ENCODE measurements around the gene MS4A13.
"Not testable (repeated sequence)": the region's sequence is repeated elsewhere in the genome, so short reads cannot be mapped to it uniquely, and the experiment has no call there.

MS4A13 gene

GRCh38 chr11:60515144-60515855, at the start of gene MS4A13:
MS4A13 (plus strand) TSS chr11:60515392; CDS start chr11:60518084, 2,692 bp downstream.
- no peak for DNase-seq

- no peak for DNase-seq
These were observed 46.4 kb upstream of the MS4A13 start for GRCh38 chr11:60468829-60469228.

GRCh38 chr11:60469723-60470122, 45.5 kb upstream of the MS4A13 start:
- no peak for DNase-seq

- no peak for DNase-seq
These were observed 38.2 kb upstream of the MS4A13 start for GRCh38 chr11:60477035-60477445.

GRCh38 chr11:60482361-60482760, 32.8 kb upstream of the MS4A13 start:
- no peak for DNase-seq

- DNase-seq = no peak
These were observed 29.2 kb upstream of the MS4A13 start for GRCh38 chr11:60485987-60486386.

- DNase-seq = no peak
These were observed 22.6 kb upstream of the MS4A13 start, which contains the start of gene MS4A12 for GRCh38 chr11:60492488-60493009. MS4A12 (plus strand) TSS chr11:60492778; CDS start chr11:60497319, 4,541 bp downstream.

- DNase-seq = no peak
These were observed 21.7 kb upstream of the MS4A13 start for GRCh38 chr11:60493454-60493853.

GRCh38 chr11:60498399-60498798, 16.8 kb upstream of the MS4A13 start:
- DNase-seq = no peak

GRCh38 chr11:60498853-60499252, 16.3 kb upstream of the MS4A13 start:
- DNase-seq = no peak

GRCh38 chr11:60500276-60500910, 14.8 kb upstream of the MS4A13 start:
- peak; percentile 38 for DNase-seq

- DNase-seq = no peak
These were observed 12.9 kb upstream of the MS4A13 start for GRCh38 chr11:60502221-60502775.

- no peak for DNase-seq
These were observed 10.8 kb upstream of the MS4A13 start for GRCh38 chr11:60504219-60504905.

- DNase-seq = not testable (repeated sequence)
These were observed 5.6 kb upstream of the MS4A13 start for GRCh38 chr11:60509609-60510008.

- DNase-seq = not testable (repeated sequence)
These were observed 5.0 kb upstream of the MS4A13 start for GRCh38 chr11:60510209-60510608.

GRCh38 chr11:60511393-60511792, 3.8 kb upstream of the MS4A13 start:
- no peak for DNase-seq

GRCh38 chr11:60512651-60513225, 2.5 kb upstream of the MS4A13 start:
- no peak for DNase-seq

GRCh38 chr11:60513496-60514460, 1.4 kb upstream of the MS4A13 start:
- no peak for DNase-seq

GRCh38 chr11:60528465-60528864, 13.3 kb downstream of the MS4A13 start:
- DNase-seq = no peak

GRCh38 chr11:60528934-60529333, 13.7 kb downstream of the MS4A13 start:
- no peak for DNase-seq

- no peak for DNase-seq
These were observed 15.4 kb downstream of the MS4A13 start for GRCh38 chr11:60530454-60531100.

Data from fibroblast of upper back skin (primary cell).